CD4-positive, alpha-beta T cell treated with Interleukin-6 at 100 ng/mL for 8 hours (primary cell): ENCODE data around the gene KLHL36.
A peak's percentile ranks its signal among the peaks of the same experiment; 100 is the strongest.

ENCODE experiments used
- DNase-seq: peaks from one replicate; pipeline ENCODE4 v3.0.0-alpha.2; 2020; ENCODE audit warnings: mixed read lengths, low spot score

Gene KLHL36

DNA sequence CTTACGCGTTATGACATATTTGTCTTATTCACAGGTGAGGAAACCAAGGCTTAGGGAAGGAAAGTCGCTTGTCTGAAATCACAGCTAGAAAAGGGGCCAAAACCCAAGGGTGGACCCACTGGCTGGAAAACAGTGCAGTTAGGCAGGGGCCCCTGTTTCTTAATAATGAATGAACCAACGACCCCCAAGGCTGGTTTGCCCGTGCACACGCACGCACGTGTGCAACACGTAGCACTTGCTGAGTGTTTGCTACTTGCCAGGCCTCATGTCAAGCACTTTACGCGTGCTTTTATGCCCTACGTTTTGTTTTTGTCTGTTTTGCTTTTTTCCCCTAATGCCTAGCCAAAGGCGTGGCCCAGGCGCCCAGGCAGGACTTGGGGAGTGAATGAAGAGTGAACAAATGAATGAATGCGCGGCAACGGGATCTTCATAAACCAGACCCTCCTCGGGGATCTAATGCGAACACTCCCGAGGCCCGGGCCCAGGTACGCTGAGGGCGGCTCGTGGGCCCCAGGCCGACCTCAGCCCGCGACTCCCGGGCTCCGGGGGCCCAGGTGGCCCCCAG, 50.9 kb downstream of the KLHL36 start:
- peak; percentile 2 for DNase-seq

GRCh38 chr16:84699712-84700445, 51.6 kb downstream of the KLHL36 start, which contains the start of gene USP10:
Gene USP10, plus strand, starts transcription at chr16:84700000. Its CDS starts 91 bp downstream, at chr16:84700091.
- peak; percentile 80 for DNase-seq

DNA sequence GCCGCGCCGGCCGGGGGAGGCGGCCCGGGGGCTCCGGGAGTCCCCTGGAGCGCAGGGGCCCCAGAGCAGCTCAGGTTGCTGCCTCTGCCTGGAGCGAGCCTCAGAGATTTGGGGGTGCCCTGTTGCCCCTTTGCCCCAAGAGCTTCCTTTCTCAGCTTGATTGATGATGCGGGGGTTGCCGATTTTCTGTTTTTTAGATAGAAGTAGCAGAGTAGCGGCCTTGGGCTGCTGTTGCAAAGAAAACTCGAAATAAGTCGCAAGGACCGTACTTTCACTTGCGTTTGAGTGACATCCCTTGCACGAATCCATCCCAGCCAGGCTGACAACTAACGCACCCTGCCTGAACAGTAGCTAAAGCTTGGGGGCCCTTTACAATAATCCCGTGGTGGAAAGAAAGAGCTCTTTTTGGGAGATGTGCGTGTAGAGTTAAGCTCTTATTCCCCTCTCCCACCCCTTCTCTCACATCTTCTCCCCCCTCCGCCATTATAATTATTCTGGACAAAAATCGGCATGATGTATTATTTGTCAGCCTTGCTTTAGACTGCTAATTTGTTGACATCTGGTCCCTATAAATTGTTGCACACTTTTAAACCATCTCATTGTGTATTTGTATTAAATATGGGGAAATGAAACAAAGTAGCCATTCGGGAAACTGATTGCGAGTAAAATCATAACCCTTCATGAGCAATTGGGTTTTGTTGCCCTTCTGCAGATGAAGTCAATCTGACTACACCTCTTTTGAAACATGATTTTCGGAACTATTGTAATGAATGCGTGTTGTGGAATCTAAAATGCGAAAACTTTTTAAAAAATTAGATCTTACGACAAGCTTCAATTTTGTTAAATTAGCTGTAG, 52.4 kb downstream of the KLHL36 start:
- DNase-seq, result peak; percentile 37

DNA sequence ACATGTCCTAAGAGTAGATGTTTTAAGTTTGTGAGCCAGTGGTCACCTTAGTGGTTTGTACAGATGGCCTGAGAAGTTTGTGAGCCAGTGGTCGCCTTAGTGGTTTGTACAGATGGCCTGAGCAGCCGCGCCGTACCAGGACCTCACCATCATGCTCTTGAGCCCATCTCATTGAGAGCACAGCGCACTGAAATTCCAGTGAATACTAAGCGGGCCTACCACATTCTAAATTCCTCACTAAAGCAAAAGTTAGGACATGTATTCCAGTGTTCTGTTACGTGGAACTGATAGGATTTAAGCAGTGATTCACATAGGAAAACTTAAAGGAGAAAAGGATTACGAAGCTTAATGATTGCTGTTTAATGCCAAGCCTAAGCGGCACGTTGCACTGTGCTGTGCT, 55.4 kb downstream of the KLHL36 start:
- no peak for DNase-seq

DNA sequence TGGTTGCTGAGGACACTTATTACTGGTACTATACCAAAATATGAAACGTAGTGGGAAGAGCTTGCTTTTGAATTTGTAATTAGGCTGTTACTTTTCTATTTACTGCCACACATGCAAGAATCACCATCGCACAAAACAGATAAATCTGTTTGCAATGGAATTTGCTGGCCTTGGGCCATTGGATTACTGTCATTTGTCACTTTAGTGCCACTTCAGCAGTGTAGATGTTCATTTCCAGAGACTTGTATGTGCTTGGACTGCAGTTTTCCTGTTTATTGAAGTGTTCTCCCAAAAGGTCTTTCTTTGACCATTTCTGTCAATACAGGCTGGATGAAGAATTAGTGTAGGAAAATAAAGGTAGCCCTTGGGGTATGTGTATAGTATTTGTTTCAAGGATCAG, 55.9 kb downstream of the KLHL36 start:
- no peak for DNase-seq

GRCh38 chr16:84706856-84707255, 58.5 kb downstream of the KLHL36 start:
- DNase-seq, result no peak

GRCh38 chr16:84709609-84710008, 61.3 kb downstream of the KLHL36 start:
- DNase-seq, result no peak

GRCh38 chr16:84710686-84711085, 62.4 kb downstream of the KLHL36 start:
- no peak for DNase-seq
